Activated gamma-delta T cell (primary cell): ENCODE data around the gene MAPK8IP3.

Source experiments
- DNase-seq: peaks from one replicate; lab custom pipeline; 2025; lab: John Stamatoyannopoulos, UW
- total RNA-seq, 2 donors: gene quantifications; one replicate each; lab custom pipeline; 2026; lab: John Stamatoyannopoulos, UW

The MAPK8IP3 gene
- total RNA-seq: 297 to 451 reads per million in 2 donors

GRCh38 chr16:1705688-1706385 lies at the start of gene MAPK8IP3:
TSS of gene MAPK8IP3 (plus strand) at chr16:1706195. CDS start at chr16:1706340, 145 bp downstream.
- peak; percentile 91 for DNase-seq

GRCh38 chr16:1656808-1657617 lies 49.0 kb upstream of the MAPK8IP3 start:
- no peak for DNase-seq

GRCh38 chr16:1657841-1658240 lies 48.2 kb upstream of the MAPK8IP3 start:
- no peak for DNase-seq

- no peak for DNase-seq
These were observed 47.0 kb upstream of the MAPK8IP3 start for GRCh38 chr16:1659031-1659430.

- no peak for DNase-seq
These were observed 44.2 kb upstream of the MAPK8IP3 start for GRCh38 chr16:1661826-1662225.

- DNase-seq: no peak
These were observed 43.5 kb upstream of the MAPK8IP3 start for GRCh38 chr16:1662543-1662942.

GRCh38 chr16:1665829-1666228 lies 40.2 kb upstream of the MAPK8IP3 start:
- no peak for DNase-seq

GRCh38 chr16:1666316-1666715 lies 39.7 kb upstream of the MAPK8IP3 start:
- DNase-seq: no peak

- no peak for DNase-seq
These were observed 38.7 kb upstream of the MAPK8IP3 start for GRCh38 chr16:1667271-1667670.

- no peak for DNase-seq
These were observed 38.1 kb upstream of the MAPK8IP3 start for GRCh38 chr16:1667916-1668315.

- no peak for DNase-seq
These were observed 37.2 kb upstream of the MAPK8IP3 start for GRCh38 chr16:1668612-1669319.

- DNase-seq: no peak
These were observed 36.3 kb upstream of the MAPK8IP3 start for GRCh38 chr16:1669698-1670097.

GRCh38 chr16:1670371-1670770 lies 35.6 kb upstream of the MAPK8IP3 start:
- DNase-seq: no peak

- DNase-seq: no peak
These were observed 35.1 kb upstream of the MAPK8IP3 start for GRCh38 chr16:1670866-1671265.

GRCh38 chr16:1673424-1674151 lies 32.4 kb upstream of the MAPK8IP3 start:
- no peak for DNase-seq

GRCh38 chr16:1674306-1674705 lies 31.7 kb upstream of the MAPK8IP3 start:
- DNase-seq: no peak

GRCh38 chr16:1674751-1675664 lies 31.0 kb upstream of the MAPK8IP3 start:
- no peak for DNase-seq

- DNase-seq: no peak
These were observed 29.3 kb upstream of the MAPK8IP3 start for GRCh38 chr16:1676661-1677060.

GRCh38 chr16:1677339-1677738 lies 28.7 kb upstream of the MAPK8IP3 start:
- DNase-seq: no peak

- DNase-seq: peak; percentile 95
These were observed 28.0 kb upstream of the MAPK8IP3 start, which contains the start of gene JPT2 for GRCh38 chr16:1677942-1678499. TSS of gene JPT2 (plus strand) at chr16:1678279. CDS start at chr16:1678313, 34 bp downstream.
